Liver (tissue), 9 donors: ENCODE measurements around the gene FBN2. TPM values are rescaled to one million over a fixed set of nuclear protein-coding genes. Genes with fewer than 3 reads are reported as not detected.
"Not testable (repeated sequence)": the region's sequence is repeated elsewhere in the genome, so short reads cannot be mapped to it uniquely, and the experiment has no call there.

ENCODE experiments used
- DNase-seq: peaks from one replicate; pipeline ENCODE4 v3.0.0-alpha.2; 2017; ENCODE audit warnings: low spot score
- H3K27ac ChIP-seq, 2 donors: one replicate each; pipeline ENCODE4 v1.7.0; 2013; ENCODE audit warnings: inconsistent platforms in 2 of 2, low read length in 2 of 2, control low read depth in 1 of 2, low read depth in 1 of 2, mild to moderate bottlenecking in 1 of 2
- H3K27me3 ChIP-seq, 4 donors: one replicate each; pipeline versions ENCODE4 v1.6.1 to v1.7.0; 2013; ENCODE audit warnings: low read length in 3 of 4, inconsistent platforms in 1 of 4, mild to moderate bottlenecking in 1 of 4, moderate library complexity in 1 of 4; ENCODE audit not compliant: control insufficient read depth in 4 of 4, insufficient read depth in 4 of 4
- H3K36me3 ChIP-seq, 4 donors: one replicate each; pipeline versions ENCODE4 v1.6.1 to v1.7.0; 2013; ENCODE audit warnings: low read length in 3 of 4, mild to moderate bottlenecking in 3 of 4, low read depth in 1 of 4, moderate library complexity in 1 of 4; ENCODE audit not compliant: control insufficient read depth in 4 of 4, insufficient read depth in 3 of 4
- H3K4me1 ChIP-seq, 4 donors: one replicate each; pipeline versions ENCODE4 v1.6.1 to v1.7.0; 2013; ENCODE audit warnings: low read length in 3 of 4, mild to moderate bottlenecking in 3 of 4, moderate library complexity in 1 of 4; ENCODE audit not compliant: control insufficient read depth in 4 of 4, insufficient read depth in 4 of 4
- H3K4me3 ChIP-seq, 3 donors: one replicate each; pipeline versions ENCODE4 v1.6.1 to v1.7.0; 2013; ENCODE audit warnings: low read length in 3 of 3, control low read depth in 1 of 3, low read depth in 1 of 3, mild to moderate bottlenecking in 1 of 3
- H3K9ac ChIP-seq, 2 donors: one replicate each; pipeline ENCODE4 v1.7.0; 2013; ENCODE audit warnings: low read length in 2 of 2, mild to moderate bottlenecking in 2 of 2, moderate library complexity in 2 of 2, control low read depth in 1 of 2, low read depth in 1 of 2
- H3K9me3 ChIP-seq, 4 donors: one replicate each; pipeline versions ENCODE4 v1.6.1 to v1.7.0; 2013; ENCODE audit warnings: low read length in 3 of 4; ENCODE audit not compliant: control insufficient read depth in 4 of 4
- EGR1 ChIP-seq, 2 donors: IDR thresholded peaks; 2 replicates each; pipeline ENCODE4 v1.6.1; 2016 to 2018; ENCODE audit warnings: antibody characterized with exemption in 2 of 2, low read depth in 2 of 2
- FOXA1 ChIP-seq: IDR thresholded peaks from 2 replicates; pipeline ENCODE4 v1.6.1; 2016; ENCODE audit warnings: antibody characterized with exemption
- FOXA2 ChIP-seq: IDR thresholded peaks from 2 replicates; pipeline ENCODE4 v1.6.1; 2016; ENCODE audit warnings: antibody characterized with exemption
- GABPA ChIP-seq, 2 donors: IDR thresholded peaks in 1 of 2; conservative IDR thresholded peaks in 1 of 2; 2 replicates each; pipeline ENCODE4 v1.6.1; 2016; ENCODE audit warnings: antibody characterized with exemption in 2 of 2, mild to moderate bottlenecking in 1 of 2, moderate library complexity in 1 of 2
- HNF4A ChIP-seq, 2 donors: conservative IDR thresholded peaks; 2 replicates each; pipeline ENCODE4 v1.6.1; 2016; ENCODE audit warnings: antibody characterized with exemption in 2 of 2, mild to moderate bottlenecking in 2 of 2
- JUND ChIP-seq, 2 donors: IDR thresholded peaks; 2 replicates each; pipeline ENCODE4 v1.6.1; 2016; ENCODE audit warnings: antibody characterized with exemption in 2 of 2
- RAD21 ChIP-seq, 2 donors: IDR thresholded peaks; 2 replicates each; pipeline ENCODE4 v1.6.1; 2016; ENCODE audit warnings: antibody characterized with exemption in 2 of 2, mild to moderate bottlenecking in 2 of 2
- RXRA ChIP-seq, 2 donors: IDR thresholded peaks; 2 replicates each; pipeline ENCODE4 v1.6.1; 2017 to 2018; ENCODE audit warnings: antibody characterized with exemption in 2 of 2, mild to moderate bottlenecking in 1 of 2
- SP1 ChIP-seq: IDR thresholded peaks from 2 replicates; pipeline ENCODE4 v1.6.1; 2018; ENCODE audit warnings: antibody characterized with exemption, mild to moderate bottlenecking
- TAF1 ChIP-seq: conservative IDR thresholded peaks from 2 replicates; pipeline ENCODE4 v1.6.1; 2016; ENCODE audit warnings: antibody characterized with exemption, mild to moderate bottlenecking
- YY1 ChIP-seq: IDR thresholded peaks from 2 replicates; pipeline ENCODE4 v1.6.1; 2016; ENCODE audit warnings: antibody characterized with exemption, mild to moderate bottlenecking
- WGBS: extraction: QIAGEN DNeasy Blood & Tissue Kit; methylation state at CpG from one replicate; pipeline ENCODE4 v1.1.7; 2013; 5-methylcytosine and 5-hydroxymethylcytosine counted together
- polyA plus RNA-seq, 2 donors: library from polyadenylated mRNA; stranded (reverse) in 1 of 2; unstranded in 1 of 2; fragments of 200-250 nt in 1 of 2; fragments of >200 nt in 1 of 2; fragmentation: Nextera tagmentation in 1 of 2; extraction: Ambion mirVana in 1 of 2; gene quantifications; one replicate each; pipeline versions ENCODE4 v1.2.1 to v1.2.3, GENCODE V29; 2013 to 2015
- total RNA-seq, 2 donors: library from RNA; depleted of rRNA; stranded (reverse); fragments of >200 nt; gene quantifications; one replicate each; pipeline ENCODE4 v1.2.3, GENCODE V29; 2014
- TF ChIP-seq, protein P1 (sequence below): IDR thresholded peaks from 2 replicates; pipeline ENCODE4 v1.6.1; 2016; ENCODE audit warnings: antibody characterized with exemption, mild to moderate bottlenecking
- TF ChIP-seq, protein P2 (sequence below): IDR thresholded peaks from 2 replicates; pipeline ENCODE4 v1.6.1; 2016; ENCODE audit warnings: antibody characterized with exemption
- TF ChIP-seq, protein P3 (sequence below): fragments of 150-350 bp; IDR thresholded peaks from 2 replicates; pipeline ENCODE4 v1.5.1; 2017; ENCODE audit warnings: improper control_type of control experiment, low read depth, low read length; ENCODE audit not compliant: missing input control
- TF ChIP-seq, protein P4 (sequence below): IDR thresholded peaks from 2 replicates; pipeline ENCODE4 v1.6.1; 2016; ENCODE audit warnings: antibody characterized with exemption
- donor health status: healthy.
- donor health status: healthy.
- donor health status: healthy.
- donor health status: healthy.
- donor health status: healthy.

Gene FBN2
- total and polyA plus RNA-seq, 4 donors, result 0.08 to 4.1 (median 0.47) TPM

DNA sequence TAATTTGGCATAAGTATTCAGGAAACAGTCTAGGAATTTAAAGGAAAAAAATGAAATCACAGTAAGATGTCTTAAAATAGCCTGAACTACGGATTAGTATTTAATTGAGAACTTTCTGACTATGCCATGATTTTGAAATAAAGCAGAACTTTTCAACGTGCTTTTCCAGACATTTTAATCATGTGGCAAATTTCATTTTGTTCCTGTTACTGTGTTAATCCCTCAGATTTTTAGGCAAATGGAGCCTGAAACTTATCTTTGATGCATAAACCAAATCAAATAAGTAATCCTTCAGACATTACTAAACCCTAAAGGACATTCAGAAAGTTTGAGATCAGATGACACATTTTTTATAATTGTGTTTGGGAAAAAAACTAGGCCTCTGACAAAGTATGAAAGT lies 75.7 kb downstream of the FBN2 start:
- Histone ChIP-seq H3K36me3 (no peaks in the 10 kb centered on the region), H3K27me3 (no peaks in the 10 kb centered on the region), H3K9me3 (no peaks in the 10 kb centered on the region), H3K4me1 (no peaks in the 10 kb centered on the region), H3K27ac (no peak overlapping the region), H3K9ac (no peak overlapping the region), H3K4me3 (no peak overlapping the region)
- WGBS, result 55% methylated on average over 2 of the region's 2 CpGs
- TF ChIP-seq FOXA2 (no peak), RXRA (IDR thresholded peaks at IDR 0.05) (no peak), SP1 (no peak), EGR1 (IDR thresholded peaks at IDR 0.05; ENCODE audit: low read depth in 2 of 2) (no peak), JUND (IDR thresholded peaks at IDR 0.05) (no peak), YY1 (no peak)
- TF ChIP-seq, protein P1, sequence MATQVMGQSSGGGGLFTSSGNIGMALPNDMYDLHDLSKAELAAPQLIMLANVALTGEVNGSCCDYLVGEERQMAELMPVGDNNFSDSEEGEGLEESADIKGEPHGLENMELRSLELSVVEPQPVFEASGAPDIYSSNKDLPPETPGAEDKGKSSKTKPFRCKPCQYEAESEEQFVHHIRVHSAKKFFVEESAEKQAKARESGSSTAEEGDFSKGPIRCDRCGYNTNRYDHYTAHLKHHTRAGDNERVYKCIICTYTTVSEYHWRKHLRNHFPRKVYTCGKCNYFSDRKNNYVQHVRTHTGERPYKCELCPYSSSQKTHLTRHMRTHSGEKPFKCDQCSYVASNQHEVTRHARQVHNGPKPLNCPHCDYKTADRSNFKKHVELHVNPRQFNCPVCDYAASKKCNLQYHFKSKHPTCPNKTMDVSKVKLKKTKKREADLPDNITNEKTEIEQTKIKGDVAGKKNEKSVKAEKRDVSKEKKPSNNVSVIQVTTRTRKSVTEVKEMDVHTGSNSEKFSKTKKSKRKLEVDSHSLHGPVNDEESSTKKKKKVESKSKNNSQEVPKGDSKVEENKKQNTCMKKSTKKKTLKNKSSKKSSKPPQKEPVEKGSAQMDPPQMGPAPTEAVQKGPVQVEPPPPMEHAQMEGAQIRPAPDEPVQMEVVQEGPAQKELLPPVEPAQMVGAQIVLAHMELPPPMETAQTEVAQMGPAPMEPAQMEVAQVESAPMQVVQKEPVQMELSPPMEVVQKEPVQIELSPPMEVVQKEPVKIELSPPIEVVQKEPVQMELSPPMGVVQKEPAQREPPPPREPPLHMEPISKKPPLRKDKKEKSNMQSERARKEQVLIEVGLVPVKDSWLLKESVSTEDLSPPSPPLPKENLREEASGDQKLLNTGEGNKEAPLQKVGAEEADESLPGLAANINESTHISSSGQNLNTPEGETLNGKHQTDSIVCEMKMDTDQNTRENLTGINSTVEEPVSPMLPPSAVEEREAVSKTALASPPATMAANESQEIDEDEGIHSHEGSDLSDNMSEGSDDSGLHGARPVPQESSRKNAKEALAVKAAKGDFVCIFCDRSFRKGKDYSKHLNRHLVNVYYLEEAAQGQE, result no peak
- TF ChIP-seq, protein P2, sequence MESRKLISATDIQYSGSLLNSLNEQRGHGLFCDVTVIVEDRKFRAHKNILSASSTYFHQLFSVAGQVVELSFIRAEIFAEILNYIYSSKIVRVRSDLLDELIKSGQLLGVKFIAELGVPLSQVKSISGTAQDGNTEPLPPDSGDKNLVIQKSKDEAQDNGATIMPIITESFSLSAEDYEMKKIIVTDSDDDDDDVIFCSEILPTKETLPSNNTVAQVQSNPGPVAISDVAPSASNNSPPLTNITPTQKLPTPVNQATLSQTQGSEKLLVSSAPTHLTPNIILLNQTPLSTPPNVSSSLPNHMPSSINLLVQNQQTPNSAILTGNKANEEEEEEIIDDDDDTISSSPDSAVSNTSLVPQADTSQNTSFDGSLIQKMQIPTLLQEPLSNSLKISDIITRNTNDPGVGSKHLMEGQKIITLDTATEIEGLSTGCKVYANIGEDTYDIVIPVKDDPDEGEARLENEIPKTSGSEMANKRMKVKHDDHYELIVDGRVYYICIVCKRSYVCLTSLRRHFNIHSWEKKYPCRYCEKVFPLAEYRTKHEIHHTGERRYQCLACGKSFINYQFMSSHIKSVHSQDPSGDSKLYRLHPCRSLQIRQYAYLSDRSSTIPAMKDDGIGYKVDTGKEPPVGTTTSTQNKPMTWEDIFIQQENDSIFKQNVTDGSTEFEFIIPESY, result no peak
- DNase-seq, result no peak

DNA sequence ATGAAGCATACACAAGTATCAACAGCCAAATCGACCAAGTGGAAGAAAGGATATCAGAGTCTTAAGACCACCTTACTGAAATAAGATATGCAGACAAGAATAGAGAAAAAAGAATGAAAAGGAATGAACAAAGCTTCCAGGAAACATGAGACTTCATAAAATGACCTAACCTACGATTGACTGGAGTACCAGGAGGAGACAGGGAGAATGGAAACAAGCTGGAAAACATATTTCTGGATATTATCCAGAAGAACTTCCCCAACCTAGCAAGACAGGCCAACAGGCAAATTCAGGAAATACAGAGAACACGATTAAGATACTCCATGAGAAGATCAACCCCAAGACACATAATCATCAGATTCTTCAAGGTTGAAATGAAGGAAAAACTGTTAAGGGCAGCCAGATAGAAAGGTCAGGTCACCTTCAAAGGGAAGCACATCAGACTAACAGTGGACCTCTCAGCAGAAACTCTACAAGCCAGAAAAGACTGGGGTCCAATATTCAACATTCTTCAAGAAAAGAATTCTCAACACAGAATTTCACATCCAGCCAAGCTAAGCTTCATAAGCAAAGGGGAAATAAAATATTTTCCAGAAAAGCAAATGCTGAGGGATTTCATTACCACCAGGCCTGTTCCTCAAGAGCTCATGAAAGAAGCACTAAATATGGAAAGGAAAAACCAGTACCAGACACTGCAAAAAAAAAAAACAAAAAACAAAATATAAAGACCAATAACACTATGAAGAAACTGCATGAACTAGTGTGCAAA lies 80.7 kb downstream of the FBN2 start:
- not testable (repeated sequence) for H3K4me1 ChIP-seq, H3K4me3 ChIP-seq, H3K9me3 ChIP-seq, H3K27me3 ChIP-seq, H3K27ac ChIP-seq, H3K36me3 ChIP-seq, DNase-seq, H3K9ac ChIP-seq
- 50% methylated on average over 3 of the region's 3 CpGs for WGBS

DNA sequence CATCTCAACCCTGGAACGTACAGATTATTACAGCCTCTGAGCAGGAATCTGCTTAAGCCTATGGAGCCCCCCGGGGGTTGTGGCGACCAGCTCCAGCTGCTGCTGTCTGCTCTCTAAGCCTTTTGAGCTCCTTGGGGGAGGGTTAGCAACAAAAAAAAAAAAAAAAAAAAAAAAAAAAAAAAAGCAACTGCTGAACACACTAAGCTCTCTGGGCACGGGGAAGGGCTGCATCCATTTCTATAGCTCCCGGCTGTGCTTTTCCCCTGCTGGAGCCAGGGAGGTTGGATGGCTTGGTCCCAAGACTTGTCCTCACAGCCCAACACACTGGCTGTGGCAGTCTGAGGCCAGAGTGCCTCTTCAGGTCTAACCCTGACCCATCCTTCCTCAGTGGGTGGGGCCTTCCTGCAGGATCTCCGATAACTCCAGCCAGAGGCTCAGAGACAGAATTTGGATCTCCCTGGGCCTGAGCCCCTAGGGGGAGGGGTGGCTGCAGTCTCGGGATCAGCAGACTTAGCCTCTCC lies 82.1 kb downstream of the FBN2 start:
- Histone ChIP-seq H3K36me3 (no peaks in the 10 kb centered on the region), H3K9ac (no peak overlapping the region), H3K27me3 (no peaks in the 10 kb centered on the region), H3K27ac (no peak overlapping the region), H3K4me1 (no peaks in the 10 kb centered on the region), H3K9me3 (no peaks in the 10 kb centered on the region), H3K4me3 (no peak overlapping the region)
- WGBS, result 71% methylated on average over 7 of the region's 7 CpGs
- DNase-seq, result no peak
- TF ChIP-seq RAD21 (IDR thresholded peaks at IDR 0.05) (no peak), RXRA (IDR thresholded peaks at IDR 0.05) (no peak), FOXA1 (no peak), TAF1 (no peak), GABPA (IDR thresholded peaks at IDR 0.05 in 1 of 2, conservative IDR thresholded peaks at IDR 0.05 in 1 of 2) (no peak), HNF4A (conservative IDR thresholded peaks at IDR 0.05) (no peak)
- TF ChIP-seq, protein P3, sequence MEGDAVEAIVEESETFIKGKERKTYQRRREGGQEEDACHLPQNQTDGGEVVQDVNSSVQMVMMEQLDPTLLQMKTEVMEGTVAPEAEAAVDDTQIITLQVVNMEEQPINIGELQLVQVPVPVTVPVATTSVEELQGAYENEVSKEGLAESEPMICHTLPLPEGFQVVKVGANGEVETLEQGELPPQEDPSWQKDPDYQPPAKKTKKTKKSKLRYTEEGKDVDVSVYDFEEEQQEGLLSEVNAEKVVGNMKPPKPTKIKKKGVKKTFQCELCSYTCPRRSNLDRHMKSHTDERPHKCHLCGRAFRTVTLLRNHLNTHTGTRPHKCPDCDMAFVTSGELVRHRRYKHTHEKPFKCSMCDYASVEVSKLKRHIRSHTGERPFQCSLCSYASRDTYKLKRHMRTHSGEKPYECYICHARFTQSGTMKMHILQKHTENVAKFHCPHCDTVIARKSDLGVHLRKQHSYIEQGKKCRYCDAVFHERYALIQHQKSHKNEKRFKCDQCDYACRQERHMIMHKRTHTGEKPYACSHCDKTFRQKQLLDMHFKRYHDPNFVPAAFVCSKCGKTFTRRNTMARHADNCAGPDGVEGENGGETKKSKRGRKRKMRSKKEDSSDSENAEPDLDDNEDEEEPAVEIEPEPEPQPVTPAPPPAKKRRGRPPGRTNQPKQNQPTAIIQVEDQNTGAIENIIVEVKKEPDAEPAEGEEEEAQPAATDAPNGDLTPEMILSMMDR, result no peak
- TF ChIP-seq, protein P4, sequence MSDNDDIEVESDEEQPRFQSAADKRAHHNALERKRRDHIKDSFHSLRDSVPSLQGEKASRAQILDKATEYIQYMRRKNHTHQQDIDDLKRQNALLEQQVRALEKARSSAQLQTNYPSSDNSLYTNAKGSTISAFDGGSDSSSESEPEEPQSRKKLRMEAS, result no peak
- TF ChIP-seq, protein P1, result no peak
